K562 (cell line): ENCODE data around the gene DPH7. TPM values are rescaled to one million over a fixed set of nuclear protein-coding genes. Genes with fewer than 3 reads are reported as not detected.

Experiments used
- ETV1 ChIP-seq: fragments of 450-650 bp; conservative IDR thresholded peaks from 2 replicates; pipeline ENCODE4 v1.6.1; 2016; ENCODE audit warnings: missing genetic modification characterization, control low read depth, low read depth, missing compliant biosample characterization
- HDAC2 ChIP-seq: fragments of 450-650 bp; IDR thresholded peaks from 2 replicates; pipeline ENCODE4 v1.6.1; 2016; ENCODE audit warnings: mild to moderate bottlenecking
- ID3 ChIP-seq, 2 experiments: fragments of 250-450 bp in 1 of 2; fragments of 450-650 bp in 1 of 2; sonication (Bioruptor Pico) in 1 of 2; IDR thresholded peaks; 2 replicates each; pipeline versions ENCODE4 v1.6.1 to v1.8.0; 2016 to 2021; ENCODE audit warnings: mild to moderate bottlenecking in 2 of 2, moderate library complexity in 2 of 2, missing compliant biosample characterization in 1 of 2, missing genetic modification characterization in 1 of 2
- MITF ChIP-seq: IDR thresholded peaks from 2 replicates; pipeline ENCODE4 v1.6.1; 2014; ENCODE audit warnings: antibody characterized with exemption
- NCOR1 ChIP-seq: fragments of 450-650 bp; IDR thresholded peaks from 2 replicates; pipeline ENCODE4 v1.6.1; 2016; ENCODE audit warnings: mild to moderate bottlenecking, moderate library complexity
- NR4A1 ChIP-seq, 2 experiments: fragments of 250-450 bp in 1 of 2; fragments of 450-650 bp in 1 of 2; sonication (Bioruptor Pico) in 1 of 2; IDR thresholded peaks; 2 replicates each; pipeline versions ENCODE4 v1.4.0 to v1.6.1; 2016 to 2020; ENCODE audit warnings: mild to moderate bottlenecking in 2 of 2, missing compliant biosample characterization in 1 of 2, missing genetic modification characterization in 1 of 2, moderate library complexity in 1 of 2
- PCBP2 ChIP-seq: fragments of 200-400 bp; formaldehyde crosslinking; IDR thresholded peaks from 2 replicates; pipeline ENCODE4 v1.6.1; 2018; ENCODE audit warnings: low read length, low read depth, mild to moderate bottlenecking, moderate library complexity; ENCODE audit not compliant: poor library complexity, severe bottlenecking
- SMARCB1 ChIP-seq: IDR thresholded peaks from 2 replicates; pipeline ENCODE4 v1.6.1; 2011; ENCODE audit warnings: improper control_type of control experiment, low read depth; ENCODE audit not compliant: insufficient read length
- U2AF2 ChIP-seq: fragments of 200-400 bp; formaldehyde crosslinking; optimal IDR thresholded peaks from 2 replicates; pipeline ENCODE3; 2017; ENCODE audit warnings: low read depth, mild to moderate bottlenecking, low read length
- ZBTB49 ChIP-seq: sonication (generic); formaldehyde crosslinking; IDR thresholded peaks from 2 replicates; pipeline ENCODE4 v1.8.0; 2022; ENCODE audit warnings: missing genetic modification reagents, mild to moderate bottlenecking, borderline replicate concordance
- ZNF274 ChIP-seq: IDR thresholded peaks from 2 replicates; pipeline ENCODE4 v1.6.1; 2011; ENCODE audit warnings: low read depth, mild to moderate bottlenecking, low read length, moderate library complexity, borderline replicate concordance
- ZNF398 ChIP-seq: fragments of 250-450 bp; sonication (Bioruptor Pico); IDR thresholded peaks from 2 replicates; pipeline ENCODE4 v1.8.0; 2021; ENCODE audit warnings: moderate library complexity, mild to moderate bottlenecking, inconsistent platforms
- ZNF444 ChIP-seq: fragments of 250-450 bp; sonication (Bioruptor Pico); IDR thresholded peaks from 2 replicates; pipeline ENCODE4 v1.4.0; 2020; ENCODE audit warnings: mild to moderate bottlenecking, moderate library complexity
- ZNF778 ChIP-seq: fragments of 450-650 bp; formaldehyde crosslinking; IDR thresholded peaks from 2 replicates; pipeline ENCODE4 v1.4.0; 2020; ENCODE audit warnings: mild to moderate bottlenecking, moderate library complexity
- polyA plus RNA-seq, 8 experiments: library from polyadenylated mRNA; depleted of rRNA in 4 of 8; stranded (reverse) in 5 of 8; unstranded in 3 of 8; fragments of >200 nt; fragmentation: Nextera tagmentation in 2 of 8; fragmentation: Illumina TruSeq in 1 of 8; extraction: Ambion mirVana in 2 of 8; extraction: Trizol in 1 of 8; gene quantifications; 2 replicates each; pipeline versions ENCODE4 v1.2.1 to v1.2.3, GENCODE V29; 2011 to 2014; ENCODE audit warnings: inconsistent platforms in 1 of 8, missing spikeins in 1 of 8
- total RNA-seq, 7 experiments: library from RNA; depleted of rRNA in 6 of 7; stranded (reverse); fragments of >200 nt in 6 of 7; fragmentation: Illumina TruSeq in 2 of 7; extraction: Trizol in 2 of 7; gene quantifications; 2 replicates each; pipeline versions ENCODE4 v1.2.1 to v1.2.3, GENCODE V29; 2011 to 2021; ENCODE audit warnings: low replicate concordance in 1 of 7

DPH7 gene
- total and polyA plus RNA-seq, 9 of the 15 experiments (the other 6 are each of a cell fraction or from before 2014, with no cell fraction given): 13.9 to 68.6 (median 41.3) TPM

- TF ChIP-seq U2AF2 (no peak), ZNF274 (no peak), SMARCB1 (no peak), ZNF398 (CRISPR knock-in tag) (no peak), NCOR1 (no peak), ETV1 (tag) (no peak), ID3 (CRISPR knock-in tag; IDR thresholded peaks at IDR 0.05) (no peak), ID3 (tag; IDR thresholded peaks at IDR 0.05) (no peak), PCBP2 (no peak), HDAC2 (no peak), NR4A1 (CRISPR knock-in tag; IDR thresholded peaks at IDR 0.05) (no peak), NR4A1 (tag; IDR thresholded peaks at IDR 0.05) (no peak), ZNF444 (no peak), MITF (no peak), ZNF778 (CRISPR knock-in tag) (no peak), ZBTB49 (no peak)
Observed at GRCh38 chr9:137534256-137535119, 44.2 kb downstream of the DPH7 start (continued).
